GM21528 (cell line): ENCODE results near the gene KIF21A.
"Not testable (repeated sequence)": the region's sequence is repeated elsewhere in the genome, so short reads cannot be mapped to it uniquely, and the experiment has no call there.

Source experiments
- ATAC-seq: cut with Tn5 transposase; IDR thresholded peaks from one replicate; pipeline ENCODE4 v1.9.1; 2021; ENCODE audit warnings: mild to moderate bottlenecking, moderate library complexity; ENCODE audit not compliant: unreplicated experiment, low FRiP score

KIF21A gene

DNA sequence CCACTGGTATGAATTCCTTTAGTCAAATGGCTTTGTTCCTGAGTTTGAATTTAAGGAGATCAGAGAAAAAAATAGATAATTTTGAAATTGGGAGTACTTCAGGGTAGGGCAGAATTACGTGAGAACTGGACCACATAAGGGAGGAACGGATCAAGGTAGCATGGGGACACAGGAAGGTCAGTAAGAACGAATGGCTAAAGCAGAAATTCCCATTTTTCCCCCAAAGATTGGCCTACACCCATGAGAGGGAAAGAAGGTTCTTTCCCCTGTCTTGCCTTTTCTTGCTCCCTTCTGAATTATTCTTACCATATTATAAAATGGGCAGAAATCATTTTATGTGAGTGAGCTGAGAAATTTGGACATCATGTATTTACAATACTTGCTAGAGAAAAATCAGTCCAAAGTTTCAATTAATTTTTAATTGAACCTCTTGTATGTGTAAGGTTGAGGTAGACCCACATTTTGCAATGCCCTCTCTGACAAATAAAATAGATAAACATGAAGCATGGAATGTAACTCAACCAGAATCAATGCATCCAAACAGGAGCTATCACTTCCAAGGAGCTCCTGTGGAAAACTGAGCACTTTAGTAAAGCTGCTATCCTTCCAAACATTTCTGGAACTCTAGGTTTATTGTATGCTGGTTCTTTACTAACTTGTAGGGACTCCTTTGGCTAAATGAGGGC lies 93.8 kb downstream of the KIF21A start:
- no peak for ATAC-seq

DNA sequence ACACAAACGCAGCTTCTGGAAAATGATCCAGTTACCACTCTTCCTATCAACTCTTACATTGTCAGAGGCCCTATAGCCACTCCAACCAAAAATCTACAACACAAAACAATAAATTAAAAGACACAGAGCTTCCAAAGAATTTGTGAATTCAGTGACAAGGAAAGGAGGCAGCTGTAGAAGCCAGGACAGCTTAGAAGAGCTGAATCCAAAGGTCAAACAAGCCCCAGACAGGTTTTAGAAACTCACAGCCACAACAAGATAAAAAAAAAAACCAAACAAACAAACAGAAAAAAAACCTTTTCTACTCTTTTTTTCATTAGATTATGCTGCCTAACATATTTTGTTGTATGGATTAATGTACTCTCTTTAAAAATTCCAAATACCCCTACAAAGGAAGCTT lies 94.4 kb downstream of the KIF21A start:
- ATAC-seq = no peak

GRCh38 chr12:39344926-39345325 lies 98.0 kb downstream of the KIF21A start:
- ATAC-seq = no peak

DNA sequence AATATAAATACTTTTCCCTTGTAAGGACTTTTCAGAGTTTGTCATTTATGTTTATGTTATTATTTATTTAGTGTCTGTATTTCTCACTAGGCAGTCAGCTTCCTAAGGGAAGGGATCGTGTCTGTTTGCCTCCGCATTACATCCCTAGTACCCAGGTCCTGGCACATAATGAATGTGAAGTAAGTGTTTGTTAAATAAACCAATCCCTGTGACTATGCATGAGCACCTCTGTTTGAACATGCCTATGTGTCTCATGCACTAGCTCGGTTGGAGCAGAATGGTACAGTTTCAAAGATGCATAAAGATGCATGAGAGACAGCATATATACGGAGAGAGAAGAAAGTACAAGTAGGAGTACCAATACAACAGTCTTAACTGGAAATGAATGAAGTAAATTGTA lies 99.3 kb downstream of the KIF21A start:
- no peak for ATAC-seq

- no peak for ATAC-seq
Observed at GRCh38 chr12:39341761-39342160, 101.2 kb downstream of the KIF21A start.

DNA sequence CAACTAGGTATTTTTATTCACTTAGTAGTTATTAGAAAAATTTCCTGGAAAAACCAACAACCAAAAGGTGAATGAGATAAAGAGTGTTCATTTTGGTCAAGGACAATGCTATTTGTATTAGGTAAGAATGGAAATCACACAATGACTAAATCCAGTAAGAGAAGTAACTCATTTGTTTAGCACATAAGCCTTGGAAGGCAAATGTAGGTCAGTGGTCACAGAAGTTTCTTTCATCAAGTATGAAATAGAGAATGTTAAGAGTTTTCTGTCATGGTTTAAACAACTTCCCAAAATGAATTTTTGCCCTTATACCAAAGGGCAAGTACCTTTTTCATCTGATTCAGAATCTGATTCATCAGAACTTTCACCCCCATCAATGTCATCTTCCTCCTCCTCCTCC lies 101.7 kb downstream of the KIF21A start:
- no peak for ATAC-seq

DNA sequence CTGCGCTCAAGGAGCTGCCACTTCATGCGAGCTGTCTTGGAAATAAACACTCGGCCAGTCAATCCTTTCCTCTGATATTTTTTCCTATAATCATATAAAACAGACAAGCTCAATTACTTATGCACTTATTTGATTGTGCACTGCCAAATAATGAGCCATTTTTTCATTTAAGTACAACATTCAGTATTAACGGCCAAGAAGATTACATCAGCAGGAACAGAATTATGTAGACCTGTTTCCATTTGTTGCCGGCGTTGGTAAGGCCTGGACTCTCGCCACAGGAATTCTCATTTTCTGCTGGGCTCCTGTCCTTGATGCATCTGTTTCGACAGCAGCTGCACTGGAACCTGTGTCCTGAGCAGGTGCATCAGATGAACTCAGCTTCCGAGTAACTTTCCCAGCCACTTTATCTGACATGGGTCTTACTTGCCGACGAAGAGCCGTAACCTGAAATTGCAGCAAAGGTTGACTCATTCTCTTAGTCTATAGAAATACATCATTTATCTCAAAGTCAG lies 110.2 kb downstream of the KIF21A start:
- ATAC-seq = no peak

DNA sequence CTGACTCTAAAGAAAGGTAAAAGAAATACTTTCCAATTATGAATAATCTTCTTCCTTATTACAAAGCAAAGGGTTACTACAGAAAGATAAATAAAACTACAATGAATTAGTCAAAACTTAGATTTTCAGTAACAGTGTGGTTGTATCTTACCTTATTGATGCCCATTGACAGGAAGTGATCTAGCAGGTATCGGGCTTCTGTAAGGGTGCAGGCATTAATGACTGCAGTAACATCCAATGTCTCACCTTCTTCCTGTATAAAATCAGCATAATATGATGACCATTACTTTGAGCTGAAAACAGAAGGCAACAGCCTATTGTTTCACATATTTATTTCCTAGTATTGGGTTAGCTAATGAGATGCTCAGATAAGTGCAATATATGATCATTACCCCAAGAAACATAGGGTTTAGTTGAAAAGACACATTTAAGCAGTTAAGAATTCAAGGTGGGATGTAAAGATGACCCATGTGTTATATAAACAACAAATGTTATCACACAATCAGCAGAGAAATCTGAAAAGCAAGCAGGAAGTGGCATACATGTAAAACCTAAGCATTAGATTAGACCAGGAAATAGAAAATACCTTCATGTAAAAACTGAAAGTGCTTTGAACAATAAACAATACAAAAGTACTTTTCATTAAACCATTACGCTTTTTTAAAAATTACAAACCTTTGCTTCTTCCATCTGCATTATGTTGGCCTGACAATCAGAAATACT lies 111.2 kb downstream of the KIF21A start:
- no peak for ATAC-seq

DNA sequence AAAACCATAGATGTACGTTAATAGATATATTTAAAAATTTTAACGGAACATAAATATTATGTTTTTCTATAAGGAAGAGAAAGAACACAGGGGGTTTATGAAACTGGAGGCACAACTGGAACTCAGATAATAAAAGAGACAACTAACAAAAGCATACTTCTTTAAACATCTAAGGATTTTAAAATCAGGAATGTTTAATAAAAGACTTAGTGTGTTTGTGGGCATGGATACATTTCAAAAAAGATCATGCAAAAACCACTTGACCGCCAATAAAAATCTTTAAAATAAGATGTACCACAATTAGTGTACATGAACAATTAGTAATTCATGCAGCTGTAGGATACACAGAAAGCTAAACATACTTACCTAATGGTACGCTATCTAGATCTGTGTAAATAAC lies 113.0 kb downstream of the KIF21A start:
- no peak for ATAC-seq

GRCh38 chr12:39329018-39329417 lies 113.9 kb downstream of the KIF21A start:
- ATAC-seq = no peak

DNA sequence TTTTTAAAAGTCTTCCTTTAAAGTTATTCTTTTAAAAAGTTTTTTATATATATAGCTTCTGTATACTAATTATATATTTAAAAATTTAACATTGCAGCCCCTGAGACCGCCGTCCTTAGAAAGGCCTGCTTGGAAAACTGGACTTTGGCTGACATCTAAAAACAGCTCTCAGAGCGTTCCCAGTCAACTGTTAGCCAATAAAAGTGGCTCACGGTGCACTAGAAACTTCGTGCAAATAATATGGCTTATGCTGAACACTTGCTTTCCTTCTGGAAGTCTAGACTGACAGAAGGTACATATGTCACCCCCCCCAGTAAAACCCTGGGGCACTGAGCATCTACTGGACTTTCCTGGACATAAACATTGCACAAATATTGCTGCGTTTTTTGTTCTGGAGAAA lies 115.0 kb downstream of the KIF21A start:
- no peak for ATAC-seq

GRCh38 chr12:39327510-39327909 lies 115.4 kb downstream of the KIF21A start:
- ATAC-seq = no peak

DNA sequence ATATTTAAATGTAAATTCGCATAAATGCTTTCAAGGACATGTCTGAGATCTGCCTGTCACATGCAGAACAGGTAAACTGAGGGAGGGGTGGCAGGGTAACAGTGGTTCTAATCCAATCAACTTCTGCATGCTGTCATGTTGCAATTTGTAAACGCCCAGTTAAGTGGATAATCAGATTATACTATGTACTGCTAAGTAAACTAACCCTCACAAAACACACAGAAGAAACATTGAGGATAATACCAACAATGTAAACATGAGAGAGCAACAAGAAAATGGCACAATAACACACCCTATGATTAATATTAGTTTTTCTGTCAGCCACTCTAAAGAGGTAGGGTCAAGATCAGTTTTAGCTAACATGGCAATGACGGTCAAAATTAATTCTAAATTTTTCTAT lies 123.7 kb downstream of the KIF21A start:
- ATAC-seq = no peak

- ATAC-seq = no peak
Observed at GRCh38 chr12:39314547-39314946, 128.4 kb downstream of the KIF21A start.

GRCh38 chr12:39309516-39309915 lies 133.4 kb downstream of the KIF21A start:
- ATAC-seq = no peak

GRCh38 chr12:39301422-39301821 lies 141.5 kb downstream of the KIF21A start:
- ATAC-seq = no peak

DNA sequence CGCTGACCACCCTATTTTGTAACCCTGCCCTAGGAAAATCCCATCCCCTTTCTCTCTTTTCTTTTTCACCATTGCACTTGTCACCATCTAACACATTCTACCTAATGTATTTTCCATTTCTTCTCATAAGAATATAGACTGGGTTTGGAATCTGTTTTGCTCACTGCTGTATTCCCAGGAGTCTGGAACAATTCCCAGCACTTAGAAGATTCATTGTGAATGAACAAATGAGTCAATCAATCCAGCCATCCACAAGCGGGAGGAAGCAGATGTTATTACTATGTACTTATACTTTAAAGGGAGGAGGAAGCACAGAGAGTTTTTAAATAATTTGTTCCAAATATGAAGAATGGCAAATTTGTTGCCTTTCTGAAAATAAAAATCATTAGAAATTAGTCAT lies 142.1 kb downstream of the KIF21A start:
- ATAC-seq = no peak

GRCh38 chr12:39297891-39298290 lies 145.0 kb downstream of the KIF21A start:
- no peak for ATAC-seq

DNA sequence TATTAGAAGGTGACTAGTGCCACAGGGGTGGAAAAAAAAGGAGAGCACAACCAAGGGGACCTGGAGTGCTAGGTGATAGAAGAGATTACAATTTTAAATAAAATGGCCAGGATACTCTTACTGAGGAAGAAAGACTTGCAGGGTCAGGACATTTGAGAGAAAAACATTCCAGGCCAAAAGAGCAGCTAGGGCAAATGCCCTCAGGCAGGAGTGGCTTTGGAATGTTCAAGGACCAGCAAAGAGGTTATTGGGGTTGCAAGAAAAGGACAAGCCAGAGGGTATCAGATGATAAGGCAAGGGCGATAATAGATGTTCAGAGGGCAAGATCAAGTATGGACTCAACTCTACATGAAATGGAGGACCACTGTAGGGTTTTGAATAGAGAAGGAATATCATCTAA lies 146.4 kb downstream of the KIF21A start:
- ATAC-seq = no peak

GRCh38 chr12:39295593-39295992 lies 147.3 kb downstream of the KIF21A start:
- not testable (repeated sequence) for ATAC-seq

GRCh38 chr12:39294715-39295114 lies 148.2 kb downstream of the KIF21A start:
- no peak for ATAC-seq

DNA sequence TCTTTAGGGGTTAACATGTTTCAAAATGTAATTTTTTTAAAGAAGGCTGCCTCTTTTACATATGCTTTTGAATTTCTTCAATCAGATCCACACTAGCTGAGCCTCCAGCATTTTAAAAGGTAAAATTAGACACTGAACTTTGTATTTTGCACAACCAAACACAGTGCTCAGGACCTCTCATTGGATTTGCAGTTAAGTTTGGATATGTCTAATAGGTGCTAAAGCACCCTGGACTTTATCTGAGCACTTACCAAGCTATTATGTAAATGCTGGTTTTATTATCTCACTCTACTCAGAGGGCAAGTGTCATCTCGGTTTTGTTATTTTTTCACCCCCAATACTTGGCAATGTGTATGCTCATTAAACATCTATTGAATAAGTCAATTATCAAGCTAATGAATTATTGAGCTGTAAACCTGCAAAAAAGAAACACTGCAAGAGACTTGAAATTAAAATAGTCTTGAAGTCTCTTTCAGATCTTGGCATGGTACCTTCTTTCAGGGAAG lies 150.7 kb downstream of the KIF21A start:
- ATAC-seq = no peak
